OCI-LY7 (cell line): ENCODE measurements around the gene PFN4.

Experiments used
- EZH2phosphoT487 ChIP-seq: fragments of 200-600 bp; sonication (generic); IDR thresholded peaks from 2 replicates; pipeline ENCODE4 v1.6.1; 2018; ENCODE audit warnings: low read depth, borderline replicate concordance, mild to moderate bottlenecking, mixed run types, antibody characterized with exemption, low read length, moderate library complexity, mixed read lengths
- TF ChIP-seq, protein P1 (sequence below): fragments of 200-600 bp; sonication (generic); conservative IDR thresholded peaks from 2 replicates; pipeline ENCODE4 v1.5.1; 2014; ENCODE audit warnings: mild to moderate bottlenecking, antibody characterized with exemption, low read length, moderate library complexity, mixed read lengths

DNA sequence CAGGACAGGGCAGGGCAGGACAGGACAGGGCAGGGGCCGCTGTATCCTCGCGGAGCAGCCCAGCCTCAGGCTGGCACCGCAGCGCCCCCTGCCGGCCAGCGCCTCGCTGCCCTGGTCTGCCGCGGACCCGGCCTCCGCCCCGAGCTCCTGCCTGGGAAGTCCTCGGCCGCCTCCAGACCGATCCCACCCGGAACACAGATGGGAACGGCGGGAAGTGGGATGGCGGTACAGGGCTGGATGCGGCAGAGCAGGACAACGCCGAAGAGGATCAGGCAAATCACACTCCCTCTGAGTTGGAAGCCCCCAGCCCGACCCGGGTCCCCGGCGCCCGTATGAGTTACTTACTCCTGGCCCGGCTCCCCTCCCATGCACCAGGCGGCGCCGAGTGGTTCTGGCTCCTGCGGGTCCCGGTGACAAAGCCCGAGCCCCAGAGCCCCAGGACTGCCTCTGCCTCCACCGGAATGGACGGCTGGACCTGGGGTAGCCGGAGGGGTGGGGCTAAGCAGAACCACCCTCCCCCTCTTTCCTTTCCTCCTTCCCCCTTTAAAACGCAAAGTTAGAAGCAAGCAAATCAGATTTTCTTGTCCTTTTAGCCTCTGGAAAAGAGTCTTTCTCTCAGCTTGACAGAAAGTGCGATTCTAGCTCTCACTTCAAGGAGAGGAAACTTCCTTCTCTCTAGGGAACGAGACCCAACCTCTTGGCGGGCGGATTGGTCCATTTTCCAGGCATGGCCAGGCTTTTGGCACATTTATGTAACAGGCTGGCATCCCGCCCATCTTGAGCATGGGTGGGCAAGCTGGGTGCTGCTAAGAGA is 38.5 kb downstream of the PFN4 start, which contains the start of gene TP53I3:
- TF ChIP-seq, protein P1, sequence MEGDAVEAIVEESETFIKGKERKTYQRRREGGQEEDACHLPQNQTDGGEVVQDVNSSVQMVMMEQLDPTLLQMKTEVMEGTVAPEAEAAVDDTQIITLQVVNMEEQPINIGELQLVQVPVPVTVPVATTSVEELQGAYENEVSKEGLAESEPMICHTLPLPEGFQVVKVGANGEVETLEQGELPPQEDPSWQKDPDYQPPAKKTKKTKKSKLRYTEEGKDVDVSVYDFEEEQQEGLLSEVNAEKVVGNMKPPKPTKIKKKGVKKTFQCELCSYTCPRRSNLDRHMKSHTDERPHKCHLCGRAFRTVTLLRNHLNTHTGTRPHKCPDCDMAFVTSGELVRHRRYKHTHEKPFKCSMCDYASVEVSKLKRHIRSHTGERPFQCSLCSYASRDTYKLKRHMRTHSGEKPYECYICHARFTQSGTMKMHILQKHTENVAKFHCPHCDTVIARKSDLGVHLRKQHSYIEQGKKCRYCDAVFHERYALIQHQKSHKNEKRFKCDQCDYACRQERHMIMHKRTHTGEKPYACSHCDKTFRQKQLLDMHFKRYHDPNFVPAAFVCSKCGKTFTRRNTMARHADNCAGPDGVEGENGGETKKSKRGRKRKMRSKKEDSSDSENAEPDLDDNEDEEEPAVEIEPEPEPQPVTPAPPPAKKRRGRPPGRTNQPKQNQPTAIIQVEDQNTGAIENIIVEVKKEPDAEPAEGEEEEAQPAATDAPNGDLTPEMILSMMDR = peak; percentile 89
- no peak for TF ChIP-seq EZH2phosphoT487
